NCI-H460 (cell line): Measurements from ENCODE around the gene GRAMD4. TPM values are rescaled to one million over a fixed set of nuclear protein-coding genes. Genes with fewer than 3 reads are reported as not detected.

Experiments used
- DNase-seq: peaks from one replicate; pipeline ENCODE4 v3.0.0-alpha.2; 2016; ENCODE audit warnings: low read depth; ENCODE audit errors: extremely low read depth
- total RNA-seq: library from RNA; depleted of rRNA; stranded (reverse); fragments of >200 nt; shearing (Covaris generic); gene quantifications from 2 replicates; pipeline ENCODE4 v1.2.3, GENCODE V29; 2014

Gene GRAMD4
- total RNA-seq, 1 experiment from 2014 or later: 4.8 TPM

DNA sequence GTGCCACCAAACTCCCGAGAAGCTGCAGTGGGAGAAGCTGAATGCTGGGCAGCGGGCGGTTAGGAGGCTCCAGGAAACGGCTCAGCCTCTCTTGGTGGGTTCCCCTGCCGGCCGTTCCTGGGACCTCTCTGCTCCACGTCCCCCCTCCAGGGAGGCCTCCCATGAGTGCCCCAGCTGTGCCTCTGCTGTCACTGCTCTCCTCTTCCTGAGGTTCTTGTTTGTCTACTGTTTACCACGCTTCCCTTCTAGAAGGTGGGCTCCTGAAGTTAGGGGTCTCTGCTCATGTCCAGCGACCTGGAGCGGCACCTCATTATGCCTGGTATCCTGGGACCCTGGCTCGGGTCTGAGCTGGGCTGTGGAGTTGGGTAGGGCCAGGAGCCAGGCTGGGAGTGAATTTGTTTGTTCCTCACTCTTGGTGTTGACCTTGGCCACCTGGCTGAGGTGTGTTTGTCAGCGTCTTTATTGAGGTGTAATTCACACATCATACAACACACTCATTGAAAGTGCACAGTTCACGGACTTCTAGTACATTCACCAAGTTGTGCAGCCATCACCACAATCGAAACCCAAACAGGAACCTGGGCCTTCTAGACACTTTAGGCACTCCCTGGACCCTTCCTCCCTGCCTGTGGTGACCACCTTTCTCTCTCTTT lies 37.8 kb upstream of the GRAMD4 start:
- DNase-seq: no peak

GRCh38 chr22:46583571-46583970 lies 36.6 kb upstream of the GRAMD4 start:
- no peak for DNase-seq

- DNase-seq: no peak
Observed at GRCh38 chr22:46584081-46584921, 35.9 kb upstream of the GRAMD4 start.

DNA sequence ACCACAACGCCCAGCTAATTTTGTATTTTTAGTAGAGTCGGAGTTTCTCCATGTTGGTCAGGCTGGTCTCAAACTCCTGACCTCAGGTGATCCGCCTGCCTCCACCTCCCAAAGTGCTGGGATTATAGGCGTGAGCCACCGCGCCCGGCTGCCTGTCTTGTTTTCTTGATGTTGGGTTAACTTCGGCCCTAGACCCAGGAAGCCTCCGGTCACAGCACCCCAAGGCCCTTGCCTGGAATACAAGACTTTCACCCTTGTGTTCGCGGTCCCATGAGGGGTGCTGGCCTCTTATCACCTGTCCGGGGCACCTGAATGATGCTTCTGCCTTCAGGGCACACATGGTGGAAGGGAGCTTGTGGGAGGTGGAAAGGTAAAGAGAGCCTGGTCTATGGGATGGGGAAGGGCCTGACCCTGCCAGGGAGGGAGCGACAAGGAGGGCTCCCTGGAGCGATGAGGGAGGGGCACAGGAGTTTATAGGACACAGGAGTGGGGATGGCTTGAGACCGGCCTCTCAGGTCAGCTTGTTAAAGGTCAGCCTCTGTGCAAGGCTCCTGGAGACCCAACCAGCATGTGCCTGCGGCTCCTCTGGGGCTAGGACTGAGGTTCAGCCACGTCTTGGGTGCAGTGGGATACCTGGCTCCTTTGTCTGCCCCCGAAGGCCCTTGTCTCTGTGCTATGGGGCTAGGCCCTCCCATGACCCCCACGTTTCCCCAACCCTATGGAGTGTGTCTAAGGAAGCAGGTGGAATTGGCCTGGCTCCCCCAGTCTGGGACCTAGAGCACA lies 34.7 kb upstream of the GRAMD4 start:
- no peak for DNase-seq

GRCh38 chr22:46586123-46586519 lies 34.1 kb upstream of the GRAMD4 start:
- no peak for DNase-seq

GRCh38 chr22:46586531-46587011 lies 33.6 kb upstream of the GRAMD4 start:
- DNase-seq: no peak

- no peak for DNase-seq
Observed at GRCh38 chr22:46587061-46587460, 33.1 kb upstream of the GRAMD4 start.

DNA sequence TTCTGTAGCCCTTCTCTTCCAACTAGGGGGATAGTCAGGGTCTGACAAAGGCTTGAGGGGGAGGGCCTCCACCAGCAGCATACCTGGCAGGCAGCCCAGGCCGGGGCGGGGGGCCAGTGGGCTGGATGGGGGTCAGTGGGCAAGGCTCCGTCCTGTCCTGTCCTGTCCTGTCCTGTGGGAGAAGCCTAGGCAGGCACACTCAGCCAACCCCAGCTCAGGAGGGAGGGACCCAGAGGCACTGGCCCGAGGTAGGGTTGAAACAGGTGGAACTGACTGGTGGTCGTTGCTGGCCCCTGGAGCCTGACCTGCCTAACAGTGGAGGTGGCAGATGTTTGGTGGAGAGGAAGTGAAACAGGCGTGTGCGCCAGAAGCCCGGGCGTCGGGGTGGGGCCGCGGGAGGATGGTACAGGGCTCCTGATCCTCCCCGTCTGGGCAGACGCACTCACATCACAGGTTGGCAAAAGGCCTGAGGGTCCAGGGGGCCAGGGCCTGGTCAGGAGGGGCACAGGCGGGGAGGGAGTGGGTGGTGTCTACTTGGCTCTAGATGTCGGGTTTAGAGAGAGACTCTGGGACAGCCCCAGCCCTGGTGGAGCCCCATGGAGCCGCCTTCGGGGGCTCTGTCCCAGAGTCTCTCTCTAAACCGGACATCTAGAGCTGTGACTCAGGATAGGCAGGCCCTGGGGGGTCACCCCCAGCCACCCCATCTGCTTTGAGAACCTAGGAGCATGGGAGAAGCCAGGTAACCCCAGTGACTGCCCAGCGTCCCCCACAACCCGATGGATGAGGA lies 32.5 kb upstream of the GRAMD4 start:
- DNase-seq: no peak

GRCh38 chr22:46588279-46589140 lies 31.7 kb upstream of the GRAMD4 start:
- DNase-seq: no peak

GRCh38 chr22:46589141-46589748 lies 30.9 kb upstream of the GRAMD4 start:
- DNase-seq: no peak

GRCh38 chr22:46589871-46590271 lies 30.3 kb upstream of the GRAMD4 start:
- DNase-seq: no peak

- DNase-seq: no peak
Observed at GRCh38 chr22:46590334-46590733, 29.9 kb upstream of the GRAMD4 start.

DNA sequence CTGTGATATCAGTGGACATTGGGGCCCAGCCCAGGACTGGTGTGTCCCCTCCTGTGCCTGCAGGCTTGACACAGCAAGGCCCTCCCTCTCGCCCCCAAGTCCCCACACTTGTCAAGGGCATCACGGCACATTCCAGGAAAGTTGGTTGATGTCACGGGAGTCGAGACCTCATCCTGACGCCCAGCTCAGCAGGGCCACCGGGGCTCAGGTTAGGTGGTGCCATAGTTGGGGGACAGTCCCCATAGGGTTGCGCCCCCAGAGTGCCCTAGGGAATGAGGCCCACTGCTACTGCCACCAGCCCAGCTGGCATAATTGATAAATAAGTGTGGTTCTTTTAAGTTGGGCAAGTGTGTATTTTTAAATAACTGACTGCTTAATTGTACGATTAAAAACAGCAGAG lies 28.3 kb upstream of the GRAMD4 start:
- no peak for DNase-seq

GRCh38 chr22:46592390-46592872 lies 27.8 kb upstream of the GRAMD4 start:
- DNase-seq: no peak

- DNase-seq: no peak
Observed at GRCh38 chr22:46593211-46593681, 26.9 kb upstream of the GRAMD4 start.

- no peak for DNase-seq
Observed at GRCh38 chr22:46593996-46594946, 25.9 kb upstream of the GRAMD4 start.

GRCh38 chr22:46594947-46595298 lies 25.3 kb upstream of the GRAMD4 start:
- DNase-seq: no peak

DNA sequence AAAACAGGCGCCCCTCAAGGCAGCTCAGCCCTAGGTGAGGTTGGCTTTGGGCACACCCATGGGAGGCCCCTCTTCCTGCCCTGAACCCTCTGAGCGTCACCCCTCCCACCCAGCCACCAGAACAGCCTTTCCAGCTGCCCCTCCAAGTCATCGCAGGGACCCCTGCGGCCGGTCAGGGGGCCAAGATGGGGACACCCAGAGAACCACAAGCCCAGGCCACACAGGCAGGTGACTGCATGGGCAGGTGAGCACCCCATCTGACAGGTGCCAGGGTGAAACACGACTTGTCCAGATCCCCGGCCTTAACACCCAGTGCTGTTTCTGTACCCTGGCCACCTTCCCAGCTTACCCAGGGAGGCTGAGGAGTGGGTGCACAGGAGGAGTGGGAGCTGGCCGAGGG lies 24.6 kb upstream of the GRAMD4 start:
- no peak for DNase-seq
